Bronchial epithelial cell (primary cell): Measurements from ENCODE around the gene GRIA2. TPM values are rescaled to one million over a fixed set of nuclear protein-coding genes. Genes with fewer than 3 reads are reported as not detected.
"Not testable (repeated sequence)": the region's sequence is repeated elsewhere in the genome, so short reads cannot be mapped to it uniquely, and the experiment has no call there.

Experiments
- DNase-seq: peaks from one replicate; pipeline ENCODE4 v3.0.0-alpha.2; 2010; ENCODE audit warnings: low read depth
- FAIRE-seq: peaks from 2 replicates; lab custom pipeline; 2011; peaks lifted over from hg19 to GRCh38; lab: Jason Lieb, UNC
- H3K27me3 ChIP-seq: 2 replicates; pipeline ENCODE4 v1.5.1; 2011; ENCODE audit warnings: low read length; ENCODE audit not compliant: control insufficient read depth, insufficient read depth
- H3K36me3 ChIP-seq: 2 replicates; pipeline ENCODE4 v1.5.1; 2011; ENCODE audit warnings: low read length; ENCODE audit not compliant: control insufficient read depth, insufficient read depth
- H3K4me3 ChIP-seq: 2 replicates; pipeline ENCODE4 v1.5.1; 2011; ENCODE audit warnings: mild to moderate bottlenecking, low read depth, low read length, control low read depth
- total RNA-seq: library from RNA; depleted of rRNA; stranded (reverse); fragments of >200 nt; gene quantifications from 2 replicates; pipeline ENCODE4 v1.2.1, GENCODE V29; 2014
- TF ChIP-seq, protein P1 (sequence below): IDR thresholded peaks from 2 replicates; pipeline ENCODE4 v1.5.1; 2011; ENCODE audit warnings: mild to moderate bottlenecking, moderate library complexity, low read length, control low read depth, inconsistent platforms; ENCODE audit not compliant: insufficient read depth, severe bottlenecking

Gene GRIA2
- total RNA-seq, 1 donor from 2014 or later = not detected

DNA sequence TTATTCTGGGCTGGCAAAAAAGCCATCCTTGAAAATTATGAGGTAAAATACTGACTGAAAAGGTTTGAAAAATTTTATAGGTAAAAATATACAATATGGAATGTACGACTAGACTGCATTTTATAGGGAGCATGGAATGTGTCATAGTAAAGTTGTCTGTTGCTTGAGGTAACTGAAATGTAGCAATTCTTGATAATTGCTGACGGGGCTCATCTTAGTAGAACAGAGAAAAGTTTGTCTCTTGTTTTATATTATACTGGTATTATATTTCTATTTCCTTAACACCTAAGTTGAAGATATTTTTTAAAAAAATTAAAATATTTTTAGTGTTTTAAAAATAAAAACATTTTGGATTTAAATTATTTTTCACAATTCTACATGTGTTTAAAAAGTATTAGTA lies 11.0 kb downstream of the GRIA2 start:
- H3K4me3 ChIP-seq = no peak overlapping the region
- no peaks in the 10 kb centered on the region for H3K36me3 ChIP-seq
- TF ChIP-seq, protein P1, sequence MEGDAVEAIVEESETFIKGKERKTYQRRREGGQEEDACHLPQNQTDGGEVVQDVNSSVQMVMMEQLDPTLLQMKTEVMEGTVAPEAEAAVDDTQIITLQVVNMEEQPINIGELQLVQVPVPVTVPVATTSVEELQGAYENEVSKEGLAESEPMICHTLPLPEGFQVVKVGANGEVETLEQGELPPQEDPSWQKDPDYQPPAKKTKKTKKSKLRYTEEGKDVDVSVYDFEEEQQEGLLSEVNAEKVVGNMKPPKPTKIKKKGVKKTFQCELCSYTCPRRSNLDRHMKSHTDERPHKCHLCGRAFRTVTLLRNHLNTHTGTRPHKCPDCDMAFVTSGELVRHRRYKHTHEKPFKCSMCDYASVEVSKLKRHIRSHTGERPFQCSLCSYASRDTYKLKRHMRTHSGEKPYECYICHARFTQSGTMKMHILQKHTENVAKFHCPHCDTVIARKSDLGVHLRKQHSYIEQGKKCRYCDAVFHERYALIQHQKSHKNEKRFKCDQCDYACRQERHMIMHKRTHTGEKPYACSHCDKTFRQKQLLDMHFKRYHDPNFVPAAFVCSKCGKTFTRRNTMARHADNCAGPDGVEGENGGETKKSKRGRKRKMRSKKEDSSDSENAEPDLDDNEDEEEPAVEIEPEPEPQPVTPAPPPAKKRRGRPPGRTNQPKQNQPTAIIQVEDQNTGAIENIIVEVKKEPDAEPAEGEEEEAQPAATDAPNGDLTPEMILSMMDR = no peak
- FAIRE-seq = no peak
- no peaks in the 10 kb centered on the region for H3K27me3 ChIP-seq
- DNase-seq = no peak

DNA sequence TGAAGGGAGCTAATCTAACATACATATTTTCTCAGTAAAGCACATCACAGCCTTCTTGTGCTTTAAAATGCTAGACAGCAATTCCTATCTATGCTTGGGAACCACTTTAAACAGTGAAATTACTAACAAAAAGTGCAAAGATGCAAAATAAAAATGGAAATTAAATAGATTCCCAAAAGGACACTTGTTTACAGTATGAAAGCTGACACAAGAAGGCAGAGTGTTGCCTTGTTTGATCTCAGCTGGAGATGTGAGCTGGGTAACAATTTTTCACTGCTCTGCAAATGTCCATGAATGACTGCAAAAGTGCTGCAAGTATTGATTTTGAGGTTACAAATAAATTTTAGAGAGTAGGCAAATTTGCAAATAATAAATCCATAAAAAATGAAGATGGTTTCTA lies 22.3 kb downstream of the GRIA2 start:
- H3K4me3 ChIP-seq = no peak overlapping the region
- no peak for FAIRE-seq
- TF ChIP-seq, protein P1 = no peak

DNA sequence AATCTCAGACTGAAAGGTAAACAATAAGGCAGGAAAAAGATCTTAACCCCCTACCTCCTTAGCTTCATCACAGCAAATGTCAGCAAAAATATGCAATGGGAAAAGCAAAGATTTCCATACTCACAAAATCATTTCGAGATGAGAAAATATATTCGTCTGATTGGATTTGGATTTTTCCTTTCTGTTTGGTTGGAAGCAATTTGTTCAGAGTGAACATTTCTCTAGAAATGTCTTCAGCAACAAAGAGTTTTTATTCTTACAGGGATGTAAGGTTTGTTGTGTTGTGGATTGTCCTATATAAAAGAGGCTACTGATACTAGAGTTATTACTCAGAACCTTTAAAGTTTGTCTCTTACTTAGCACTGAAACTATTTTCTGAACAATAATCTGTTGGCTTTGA lies 23.8 kb downstream of the GRIA2 start:
- H3K27me3 ChIP-seq = no peaks in the 10 kb centered on the region
- FAIRE-seq (no peak), DNase-seq (no peak)
- TF ChIP-seq, protein P1 = no peak
- no peaks in the 10 kb centered on the region for H3K36me3 ChIP-seq
- H3K4me3 ChIP-seq = no peak overlapping the region

More for the DNA sequence above, 22.3 kb downstream of the GRIA2 start:
- no peaks in the 10 kb centered on the region for H3K27me3 ChIP-seq
- no peaks in the 10 kb centered on the region for H3K36me3 ChIP-seq
- DNase-seq = no peak

DNA sequence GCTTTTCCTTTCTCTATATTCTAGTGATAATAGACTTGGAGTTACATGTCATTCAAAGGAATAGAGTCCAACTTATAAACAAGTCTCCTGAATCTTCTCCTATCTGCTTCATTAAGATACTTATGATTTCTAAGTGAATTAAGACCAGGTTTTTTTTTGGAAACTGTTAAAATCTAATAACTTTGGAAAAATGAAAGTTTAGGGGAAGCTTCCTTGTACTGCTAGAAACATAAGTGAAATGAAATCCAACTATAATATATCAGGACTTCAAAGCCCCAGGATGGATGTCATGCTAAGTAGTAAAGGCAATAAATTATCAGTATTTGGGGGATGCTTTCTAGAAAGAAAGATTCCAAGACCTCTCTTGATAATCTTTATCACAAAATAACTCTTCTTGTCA lies 24.8 kb downstream of the GRIA2 start:
- TF ChIP-seq, protein P1 = no peak
- no peaks in the 10 kb centered on the region for H3K27me3 ChIP-seq
- no peak overlapping the region for H3K4me3 ChIP-seq
- FAIRE-seq = no peak
- DNase-seq = no peak
- no peaks in the 10 kb centered on the region for H3K36me3 ChIP-seq

DNA sequence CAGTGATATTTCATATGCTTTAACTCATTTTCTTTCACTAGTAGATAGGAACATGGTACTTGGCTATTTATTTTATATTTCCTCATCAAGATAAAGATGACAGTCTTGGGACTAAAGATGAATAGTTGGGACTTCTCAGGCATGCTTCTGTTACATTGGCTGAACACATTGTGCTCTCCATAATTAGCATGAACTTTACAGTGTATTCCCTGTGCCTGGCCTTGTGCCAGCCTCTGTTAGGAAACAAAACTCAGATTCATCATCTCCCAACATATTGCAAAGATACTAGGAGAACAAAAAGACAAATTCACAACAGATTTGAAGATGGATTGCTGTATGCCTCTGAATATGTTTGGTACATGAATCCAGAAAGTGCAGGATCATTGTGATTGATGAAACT lies 26.4 kb downstream of the GRIA2 start:
- no peak for FAIRE-seq
- no peak for DNase-seq
- no peaks in the 10 kb centered on the region for H3K27me3 ChIP-seq
- no peaks in the 10 kb centered on the region for H3K36me3 ChIP-seq
- TF ChIP-seq, protein P1 = no peak
- H3K4me3 ChIP-seq = no peak overlapping the region

DNA sequence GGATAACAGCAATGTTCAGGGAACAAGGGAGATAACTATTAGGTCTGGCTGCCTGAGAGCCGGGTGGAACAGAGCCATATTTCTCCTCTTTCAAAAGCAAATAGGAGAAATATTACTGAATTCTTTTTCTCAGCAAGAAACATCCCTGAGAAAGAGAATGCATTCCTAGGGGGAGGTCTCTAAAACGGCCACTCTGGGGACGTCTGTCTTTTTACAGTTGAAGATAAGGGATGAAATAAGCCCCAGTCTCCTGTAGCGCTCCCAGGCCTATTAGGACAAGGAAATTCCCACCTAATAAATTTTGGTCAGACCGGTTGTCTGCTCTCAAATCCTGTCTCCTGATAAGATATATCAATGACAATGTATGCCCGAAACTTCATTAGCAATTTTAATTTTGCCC lies 37.6 kb downstream of the GRIA2 start:
- not testable (repeated sequence) for H3K27me3 ChIP-seq, DNase-seq, H3K4me3 ChIP-seq, FAIRE-seq, H3K36me3 ChIP-seq
